Activated naive CD8-positive, alpha-beta T cell treated with anti-CD3 and anti-CD28 coated beads for 36 hours (primary cell): ENCODE results near the gene REPS1. TPM values are rescaled to one million over a fixed set of nuclear protein-coding genes. Genes with fewer than 3 reads are reported as not detected.
"Not testable (repeated sequence)": the region's sequence is repeated elsewhere in the genome, so short reads cannot be mapped to it uniquely, and the experiment has no call there.

Source experiments
- DNase-seq: peaks from one replicate; pipeline ENCODE4 v3.0.0; 2021
- H3K27ac Mint-ChIP-seq: one replicate; pipeline ENCODE4 v1.8.0; 2022; ENCODE audit warnings: mild to moderate bottlenecking, moderate library complexity, mixed read lengths
- H3K27me3 Mint-ChIP-seq: one replicate; pipeline ENCODE4 v1.8.0; 2022; ENCODE audit warnings: mild to moderate bottlenecking, mixed read lengths
- H3K36me3 Mint-ChIP-seq: one replicate; pipeline ENCODE4 v1.8.0; 2021; ENCODE audit warnings: mild to moderate bottlenecking, mixed read lengths
- H3K4me1 Mint-ChIP-seq: one replicate; pipeline ENCODE4 v1.8.0; 2021; ENCODE audit warnings: mixed read lengths
- H3K4me3 Mint-ChIP-seq: one replicate; pipeline ENCODE4 v1.8.0; 2022; ENCODE audit warnings: mild to moderate bottlenecking, moderate library complexity, mixed read lengths
- H3K9me3 Mint-ChIP-seq: one replicate; pipeline ENCODE4 v1.8.0; 2022; ENCODE audit warnings: mixed read lengths
- total RNA-seq, 2 experiments: library from RNA; stranded (reverse); gene quantifications; one replicate each; pipeline ENCODE4 v1.2.3, GENCODE V29; 2021

REPS1 gene
- total RNA-seq, 2 experiments from 2014 or later: 59.7 to 73.2 TPM

- Mint-ChIP-seq H3K27ac (no peak overlapping the region), H3K9me3 (no peaks in the 10 kb centered on the region), H3K27me3 (peaks cover 2% of the 10 kb centered on the region), H3K4me1 (peaks cover 4% of the 10 kb centered on the region), H3K36me3 (no peaks in the 10 kb centered on the region), H3K4me3 (no peak overlapping the region)
- DNase-seq: no peak
Measured at GRCh38 chr6:139014945-139015344, 26.9 kb upstream of the REPS1 start.

GRCh38 chr6:139013185-139013800, 25.2 kb upstream of the REPS1 start:
- Mint-ChIP-seq H3K27me3 (peaks cover 2% of the 10 kb centered on the region), H3K27ac (no peak overlapping the region), H3K4me3 (no peak overlapping the region), H3K36me3 (no peaks in the 10 kb centered on the region), H3K4me1 (peaks cover 4% of the 10 kb centered on the region), H3K9me3 (no peaks in the 10 kb centered on the region)
- no peak for DNase-seq

DNA sequence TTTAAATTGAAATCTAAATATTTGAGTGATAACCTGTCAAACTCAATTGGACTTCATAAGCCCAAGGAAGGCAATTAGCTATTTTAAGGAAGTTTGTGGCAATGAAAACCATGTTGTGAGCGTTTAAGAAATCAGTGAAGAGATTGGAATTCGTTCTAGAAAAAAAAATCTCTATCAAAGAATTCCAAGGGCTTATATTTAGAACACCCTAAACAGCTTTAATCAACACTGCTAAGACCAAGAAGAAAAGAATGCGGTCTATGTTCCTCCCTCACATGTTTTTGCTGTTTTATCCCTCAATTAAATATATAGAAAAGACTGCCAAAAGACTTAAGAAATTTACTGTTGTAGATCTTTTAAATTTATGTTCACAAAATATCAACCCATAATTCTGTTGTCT, 23.9 kb upstream of the REPS1 start:
- peaks cover 2% of the 10 kb centered on the region for H3K27me3 Mint-ChIP-seq
- H3K27ac Mint-ChIP-seq: no peak overlapping the region
- DNase-seq: no peak
- no peaks in the 10 kb centered on the region for H3K36me3 Mint-ChIP-seq
- no peaks in the 10 kb centered on the region for H3K9me3 Mint-ChIP-seq
- no peak overlapping the region for H3K4me3 Mint-ChIP-seq
- peaks cover 4% of the 10 kb centered on the region for H3K4me1 Mint-ChIP-seq

DNA sequence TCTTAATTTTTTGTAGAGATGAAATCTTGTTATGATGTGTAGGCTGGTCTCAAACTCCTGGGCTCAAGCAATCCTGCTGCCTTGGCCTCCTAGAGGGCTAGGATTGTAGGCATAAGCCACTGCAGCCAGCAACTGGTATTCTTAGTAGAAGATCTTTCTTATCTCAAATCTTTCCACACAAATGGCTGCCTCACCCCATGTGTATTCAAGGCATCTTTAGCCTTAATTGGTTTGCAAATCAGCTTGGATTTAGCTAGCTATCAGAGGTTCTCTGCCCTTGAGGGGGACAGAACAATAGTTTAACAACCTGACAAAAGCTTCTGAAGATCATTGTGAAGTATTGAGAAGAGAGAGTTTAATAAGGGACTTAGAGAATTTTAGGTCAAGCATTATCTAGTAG, 22.6 kb upstream of the REPS1 start:
- no peak overlapping the region for H3K27ac Mint-ChIP-seq
- no peaks in the 10 kb centered on the region for H3K9me3 Mint-ChIP-seq
- peaks cover 2% of the 10 kb centered on the region for H3K27me3 Mint-ChIP-seq
- no peak for DNase-seq
- H3K36me3 Mint-ChIP-seq: no peaks in the 10 kb centered on the region
- no peaks in the 10 kb centered on the region for H3K4me1 Mint-ChIP-seq
- no peak overlapping the region for H3K4me3 Mint-ChIP-seq

- Mint-ChIP-seq H3K27me3 (peaks cover 6% of the 10 kb centered on the region), H3K4me1 (no peaks in the 10 kb centered on the region), H3K9me3 (no peaks in the 10 kb centered on the region), H3K36me3 (no peaks in the 10 kb centered on the region), H3K4me3 (no peak overlapping the region), H3K27ac (no peak overlapping the region)
- DNase-seq: no peak
Measured at GRCh38 chr6:139008117-139008516, 20.1 kb upstream of the REPS1 start.

DNA sequence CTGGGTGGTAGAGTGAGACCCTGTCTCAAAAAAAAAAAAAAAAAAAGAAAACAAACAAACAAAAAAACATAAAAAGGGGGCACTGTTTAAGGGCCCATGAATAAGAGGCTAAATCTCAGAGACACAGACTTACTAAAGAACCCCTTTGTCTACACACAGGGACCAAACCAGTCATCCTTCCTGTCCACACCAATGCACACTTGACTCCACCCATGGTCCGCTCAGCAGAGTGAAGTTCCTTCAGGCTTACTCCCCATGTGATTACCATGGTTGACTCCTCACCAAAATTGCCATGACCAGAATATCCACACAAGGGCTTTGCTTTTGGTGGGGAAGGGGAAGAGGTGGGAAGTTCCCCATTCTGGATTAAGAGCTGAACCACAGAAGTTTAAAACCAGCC, 19.4 kb upstream of the REPS1 start:
- H3K27me3 Mint-ChIP-seq: peaks cover 3% of the 10 kb centered on the region
- no peak overlapping the region for H3K4me3 Mint-ChIP-seq
- DNase-seq: no peak
- no peaks in the 10 kb centered on the region for H3K36me3 Mint-ChIP-seq
- H3K4me1 Mint-ChIP-seq: no peaks in the 10 kb centered on the region
- H3K27ac Mint-ChIP-seq: no peak overlapping the region
- H3K9me3 Mint-ChIP-seq: no peaks in the 10 kb centered on the region

DNA sequence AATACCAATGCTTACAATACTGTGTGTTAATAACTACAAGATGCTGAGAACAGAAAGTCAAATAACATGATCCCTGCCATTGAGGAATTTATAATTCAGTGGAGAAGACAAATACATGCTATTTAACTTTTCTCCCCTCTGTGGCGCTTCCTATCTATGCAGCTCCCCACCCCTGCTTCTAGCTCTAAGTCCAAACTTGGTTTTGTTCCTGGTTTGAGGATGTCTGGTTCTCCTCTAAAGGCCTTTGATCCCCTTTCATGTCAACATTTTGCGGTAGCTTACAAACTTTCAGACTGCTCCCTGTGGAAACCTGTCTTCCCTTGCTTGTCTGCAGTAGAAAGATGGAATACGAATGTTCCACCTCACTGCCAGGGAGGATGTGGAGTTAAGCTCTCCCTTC, 18.4 kb upstream of the REPS1 start:
- H3K4me1 Mint-ChIP-seq: no peaks in the 10 kb centered on the region
- no peak overlapping the region for H3K4me3 Mint-ChIP-seq
- DNase-seq: no peak
- no peaks in the 10 kb centered on the region for H3K9me3 Mint-ChIP-seq
- peaks cover 3% of the 10 kb centered on the region for H3K27me3 Mint-ChIP-seq
- no peaks in the 10 kb centered on the region for H3K36me3 Mint-ChIP-seq
- no peak overlapping the region for H3K27ac Mint-ChIP-seq

- Mint-ChIP-seq H3K4me3 (no peak overlapping the region), H3K27ac (no peak overlapping the region), H3K36me3 (no peaks in the 10 kb centered on the region), H3K9me3 (no peaks in the 10 kb centered on the region), H3K4me1 (no peaks in the 10 kb centered on the region), H3K27me3 (peaks cover 3% of the 10 kb centered on the region)
- DNase-seq: no peak
Measured at GRCh38 chr6:139003751-139004150, 15.7 kb upstream of the REPS1 start.

DNA sequence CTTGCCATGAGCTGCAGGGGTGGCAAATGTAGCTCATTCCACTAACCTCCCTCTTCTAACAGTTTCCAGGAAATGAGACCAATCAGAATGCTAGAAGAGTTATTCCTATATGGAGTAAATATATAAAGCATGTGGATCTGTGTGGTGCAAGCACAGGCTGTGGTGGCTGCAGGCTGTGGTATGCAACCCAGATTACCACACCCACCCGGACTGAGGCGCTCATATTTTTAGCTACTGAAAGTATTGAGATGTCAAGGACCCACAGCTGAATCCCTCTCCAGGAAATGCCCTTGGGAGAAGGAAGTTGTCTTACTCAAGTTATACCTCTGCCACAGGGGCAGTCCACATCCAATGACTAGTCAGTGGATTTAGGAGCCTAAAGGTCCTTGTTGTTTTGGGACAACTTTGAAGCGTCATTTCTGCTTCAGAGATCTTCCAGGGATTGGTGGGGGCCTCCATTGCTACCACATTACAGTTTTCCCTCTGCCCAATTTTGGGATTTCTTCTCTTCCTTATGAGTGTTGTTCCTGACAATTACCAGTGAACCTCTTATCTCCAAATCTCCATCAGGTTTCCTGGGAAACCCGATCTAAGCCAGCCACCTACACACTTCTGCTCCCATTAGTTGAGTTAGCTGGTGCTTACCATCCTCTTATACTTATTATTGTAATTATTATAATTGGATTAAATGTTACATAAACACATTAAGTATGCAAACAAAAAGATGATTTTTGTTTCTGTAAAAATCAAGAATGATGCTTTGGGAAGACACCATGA, 12.1 kb upstream of the REPS1 start:
- no peak for DNase-seq
- H3K36me3 Mint-ChIP-seq: no peaks in the 10 kb centered on the region
- H3K4me1 Mint-ChIP-seq: no peaks in the 10 kb centered on the region
- no peaks in the 10 kb centered on the region for H3K9me3 Mint-ChIP-seq
- H3K4me3 Mint-ChIP-seq: no peak overlapping the region
- H3K27me3 Mint-ChIP-seq: peaks cover 3% of the 10 kb centered on the region
- no peak overlapping the region for H3K27ac Mint-ChIP-seq

GRCh38 chr6:138997136-138997535, 9.1 kb upstream of the REPS1 start:
- Mint-ChIP-seq H3K36me3 (no peaks in the 10 kb centered on the region), H3K4me3 (no peak overlapping the region), H3K27ac (no peak overlapping the region), H3K27me3 (no peaks in the 10 kb centered on the region), H3K4me1 (no peaks in the 10 kb centered on the region), H3K9me3 (no peaks in the 10 kb centered on the region)
- no peak for DNase-seq

- Mint-ChIP-seq H3K4me3 (no peak overlapping the region), H3K9me3 (no peaks in the 10 kb centered on the region), H3K27ac (no peak overlapping the region), H3K27me3 (no peaks in the 10 kb centered on the region), H3K4me1 (no peaks in the 10 kb centered on the region), H3K36me3 (no peaks in the 10 kb centered on the region)
- no peak for DNase-seq
Measured at GRCh38 chr6:138996524-138996923, 8.5 kb upstream of the REPS1 start.

DNA sequence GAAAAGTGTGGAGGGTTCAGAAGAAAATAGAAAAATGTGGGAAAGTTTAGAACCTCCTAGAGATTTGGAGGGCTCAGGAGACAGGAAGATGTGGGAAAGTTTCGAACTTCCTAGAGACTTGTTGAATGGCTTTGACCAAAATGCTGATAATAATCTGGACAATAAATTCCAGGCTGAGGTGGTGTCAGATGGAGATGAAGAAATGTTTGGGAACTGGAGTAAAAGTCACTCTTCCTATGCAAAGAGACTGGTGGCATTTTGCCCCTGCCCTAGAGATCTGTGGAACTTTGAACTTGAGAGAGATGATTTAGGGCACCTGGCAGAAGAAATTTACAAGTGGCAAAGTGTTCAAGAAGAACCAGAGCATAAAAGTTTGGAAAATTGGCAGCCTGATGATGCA, 5.4 kb upstream of the REPS1 start:
- not testable (repeated sequence) for DNase-seq, H3K27me3 Mint-ChIP-seq, H3K27ac Mint-ChIP-seq, H3K9me3 Mint-ChIP-seq, H3K4me1 Mint-ChIP-seq, H3K36me3 Mint-ChIP-seq, H3K4me3 Mint-ChIP-seq

- not testable (repeated sequence) for H3K27me3 Mint-ChIP-seq, H3K9me3 Mint-ChIP-seq, H3K4me3 Mint-ChIP-seq, H3K27ac Mint-ChIP-seq, DNase-seq, H3K36me3 Mint-ChIP-seq
- H3K4me1 Mint-ChIP-seq: peaks cover 11% of the 10 kb centered on the region
Measured at GRCh38 chr6:138992965-138993364, 4.9 kb upstream of the REPS1 start.

DNA sequence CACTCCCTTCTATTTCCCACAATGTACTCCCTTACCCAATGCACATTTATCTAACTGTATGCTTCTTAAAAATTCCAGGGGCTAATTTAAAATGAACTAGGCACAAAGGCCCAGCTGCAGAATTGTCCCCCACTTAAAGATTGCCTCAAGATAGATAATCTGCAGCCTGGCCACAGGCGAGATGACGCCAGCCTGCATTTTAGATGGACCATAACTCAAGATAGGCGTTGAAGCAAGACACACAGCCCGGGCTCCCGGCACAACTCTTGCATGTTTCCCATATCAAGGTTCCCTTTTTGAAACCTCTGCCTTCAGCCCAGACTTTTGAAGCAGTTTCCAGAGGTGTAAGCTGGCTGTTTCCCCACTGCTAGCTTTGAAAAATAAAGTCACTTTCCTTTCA, 3.2 kb upstream of the REPS1 start:
- no peaks in the 10 kb centered on the region for H3K27me3 Mint-ChIP-seq
- no peaks in the 10 kb centered on the region for H3K9me3 Mint-ChIP-seq
- H3K4me3 Mint-ChIP-seq: no peak overlapping the region
- no peak for DNase-seq
- H3K4me1 Mint-ChIP-seq: peaks cover 11% of the 10 kb centered on the region
- H3K36me3 Mint-ChIP-seq: peaks cover 1% of the 10 kb centered on the region
- no peak overlapping the region for H3K27ac Mint-ChIP-seq

- no peaks in the 10 kb centered on the region for H3K9me3 Mint-ChIP-seq
- DNase-seq: no peak
- no peak overlapping the region for H3K4me3 Mint-ChIP-seq
- H3K27me3 Mint-ChIP-seq: no peaks in the 10 kb centered on the region
- peak overlapping the region; percentile 73 for H3K27ac Mint-ChIP-seq
- H3K4me1 Mint-ChIP-seq: peaks cover 11% of the 10 kb centered on the region
- peaks cover 1% of the 10 kb centered on the region for H3K36me3 Mint-ChIP-seq
Measured at GRCh38 chr6:138989098-138989983, 1.3 kb upstream of the REPS1 start.
